ENCODE results near the gene TMPRSS11D.

GRCh38 chr4:67796810-67797209, 87.0 kb downstream of the TMPRSS11D start:
- TF ChIP-seq, protein P1, sequence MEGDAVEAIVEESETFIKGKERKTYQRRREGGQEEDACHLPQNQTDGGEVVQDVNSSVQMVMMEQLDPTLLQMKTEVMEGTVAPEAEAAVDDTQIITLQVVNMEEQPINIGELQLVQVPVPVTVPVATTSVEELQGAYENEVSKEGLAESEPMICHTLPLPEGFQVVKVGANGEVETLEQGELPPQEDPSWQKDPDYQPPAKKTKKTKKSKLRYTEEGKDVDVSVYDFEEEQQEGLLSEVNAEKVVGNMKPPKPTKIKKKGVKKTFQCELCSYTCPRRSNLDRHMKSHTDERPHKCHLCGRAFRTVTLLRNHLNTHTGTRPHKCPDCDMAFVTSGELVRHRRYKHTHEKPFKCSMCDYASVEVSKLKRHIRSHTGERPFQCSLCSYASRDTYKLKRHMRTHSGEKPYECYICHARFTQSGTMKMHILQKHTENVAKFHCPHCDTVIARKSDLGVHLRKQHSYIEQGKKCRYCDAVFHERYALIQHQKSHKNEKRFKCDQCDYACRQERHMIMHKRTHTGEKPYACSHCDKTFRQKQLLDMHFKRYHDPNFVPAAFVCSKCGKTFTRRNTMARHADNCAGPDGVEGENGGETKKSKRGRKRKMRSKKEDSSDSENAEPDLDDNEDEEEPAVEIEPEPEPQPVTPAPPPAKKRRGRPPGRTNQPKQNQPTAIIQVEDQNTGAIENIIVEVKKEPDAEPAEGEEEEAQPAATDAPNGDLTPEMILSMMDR (IDR thresholded peaks at IDR 0.05), result no peak
- TF ChIP-seq POLR2A (IDR thresholded peaks at IDR 0.05) (no peak), EP300 (IDR thresholded peaks at IDR 0.05) (no peak)

Data from ovary (tissue), 3 donors.